IMR-90 (cell line): Measurements from ENCODE around the gene SNTA1.

Source experiments
- MAZ ChIP-seq: IDR thresholded peaks from 2 replicates; pipeline ENCODE4 v1.6.1; 2012; ENCODE audit warnings: low read depth, mild to moderate bottlenecking, low read length, improper control_type of control experiment, moderate library complexity, borderline replicate concordance
- POLR2A ChIP-seq: IDR thresholded peaks from 2 replicates; pipeline ENCODE4 v1.6.1; 2012; ENCODE audit warnings: mild to moderate bottlenecking, low read depth, low read length
- RAD21 ChIP-seq: IDR thresholded peaks from 2 replicates; pipeline ENCODE4 v1.6.1; 2012; ENCODE audit warnings: low read length, improper control_type of control experiment
- SMC3 ChIP-seq: fragments of 150-350 bp; IDR thresholded peaks from 2 replicates; pipeline ENCODE4 v1.6.1; 2016; ENCODE audit warnings: low read depth, mild to moderate bottlenecking, antibody characterized with exemption, low read length, moderate library complexity
- TF ChIP-seq, protein P1 (sequence below): conservative IDR thresholded peaks from 2 replicates; pipeline ENCODE4 v1.5.1; 2012; ENCODE audit warnings: mild to moderate bottlenecking, low read depth, low read length, improper control_type of control experiment

DNA sequence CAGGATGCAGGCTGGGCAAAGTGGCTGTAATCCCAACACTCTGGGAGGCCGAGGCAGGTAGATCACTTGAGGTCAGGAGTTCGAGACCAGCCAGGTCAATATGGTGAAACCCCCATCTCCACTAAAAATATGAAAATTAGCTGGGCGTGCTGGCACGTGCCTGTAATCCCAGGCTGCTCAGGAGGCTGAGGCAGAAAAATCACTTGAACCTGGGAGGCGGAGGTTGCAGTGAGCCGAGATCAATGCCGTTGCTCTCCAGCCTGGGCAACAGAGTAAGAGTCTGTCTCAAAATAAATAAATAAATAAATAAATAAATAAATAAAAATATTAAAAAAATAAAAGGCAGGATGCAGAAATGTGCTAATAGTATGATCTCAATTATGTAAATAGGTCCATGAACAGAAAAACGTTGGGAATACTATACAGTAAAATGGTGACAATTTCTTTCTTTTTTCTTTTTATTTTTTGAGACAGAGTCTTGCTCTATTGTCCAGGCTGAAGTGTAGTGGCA, 37.9 kb upstream of the SNTA1 start:
- TF ChIP-seq, protein P1, sequence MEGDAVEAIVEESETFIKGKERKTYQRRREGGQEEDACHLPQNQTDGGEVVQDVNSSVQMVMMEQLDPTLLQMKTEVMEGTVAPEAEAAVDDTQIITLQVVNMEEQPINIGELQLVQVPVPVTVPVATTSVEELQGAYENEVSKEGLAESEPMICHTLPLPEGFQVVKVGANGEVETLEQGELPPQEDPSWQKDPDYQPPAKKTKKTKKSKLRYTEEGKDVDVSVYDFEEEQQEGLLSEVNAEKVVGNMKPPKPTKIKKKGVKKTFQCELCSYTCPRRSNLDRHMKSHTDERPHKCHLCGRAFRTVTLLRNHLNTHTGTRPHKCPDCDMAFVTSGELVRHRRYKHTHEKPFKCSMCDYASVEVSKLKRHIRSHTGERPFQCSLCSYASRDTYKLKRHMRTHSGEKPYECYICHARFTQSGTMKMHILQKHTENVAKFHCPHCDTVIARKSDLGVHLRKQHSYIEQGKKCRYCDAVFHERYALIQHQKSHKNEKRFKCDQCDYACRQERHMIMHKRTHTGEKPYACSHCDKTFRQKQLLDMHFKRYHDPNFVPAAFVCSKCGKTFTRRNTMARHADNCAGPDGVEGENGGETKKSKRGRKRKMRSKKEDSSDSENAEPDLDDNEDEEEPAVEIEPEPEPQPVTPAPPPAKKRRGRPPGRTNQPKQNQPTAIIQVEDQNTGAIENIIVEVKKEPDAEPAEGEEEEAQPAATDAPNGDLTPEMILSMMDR = no peak
- no peak for TF ChIP-seq POLR2A
- no peak for TF ChIP-seq RAD21
- no peak for TF ChIP-seq SMC3
- TF ChIP-seq MAZ = no peak
